ENCODE data around the gene MUTYH.

GRCh38 chr1:45378184-45378583, 37.9 kb upstream of the MUTYH start:
- no peak for TF ChIP-seq CTCF (conservative IDR thresholded peaks at IDR 0.05; ENCODE audit: low read length)
- no peak for TF ChIP-seq EZH2phosphoT487 (IDR thresholded peaks at IDR 0.05; ENCODE audit: borderline replicate concordance, low read depth, low read length)
